ENCODE results near the gene CA12.

DNA sequence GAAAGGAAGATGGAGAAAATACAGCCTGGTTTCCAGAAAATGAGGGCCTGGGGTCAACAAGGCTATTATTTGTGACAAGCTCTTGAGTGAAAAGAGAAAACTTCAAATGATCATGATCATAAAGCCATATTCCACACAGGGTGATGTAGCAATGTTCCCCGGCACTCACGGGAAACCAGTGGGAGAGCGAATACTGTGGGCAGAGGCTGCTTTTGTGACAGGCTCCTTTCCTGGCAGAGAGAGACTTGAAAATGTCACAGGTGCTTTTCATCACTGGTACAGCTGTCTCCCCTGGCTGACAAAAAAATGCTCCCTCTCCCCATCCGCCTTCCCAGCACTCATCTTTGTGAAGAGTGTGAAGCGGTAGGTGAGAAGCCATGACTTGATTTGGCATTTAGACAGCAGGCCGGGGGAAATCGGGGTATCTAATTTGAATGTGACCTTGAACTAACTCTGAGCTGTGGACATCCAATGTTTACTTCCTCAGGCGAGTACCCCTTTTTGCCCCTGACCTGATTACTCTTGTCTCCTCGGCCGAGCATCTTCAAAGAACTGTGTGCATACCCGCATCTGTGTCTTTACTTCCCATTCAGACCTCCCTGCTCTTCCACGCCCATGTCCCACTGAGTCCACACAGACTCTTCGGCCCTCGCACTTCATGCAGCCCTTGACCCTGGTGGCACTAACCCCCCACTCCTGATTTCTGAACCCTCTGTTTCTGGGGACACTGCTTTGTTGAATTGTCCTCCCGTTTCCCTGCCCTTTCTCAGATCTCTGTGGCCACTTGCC, 23.2 kb downstream of the CA12 start:
- no peak for TF ChIP-seq POLR2AphosphoS5 (IDR thresholded peaks at IDR 0.05; ENCODE audit: borderline replicate concordance, low read depth, low read length)
- no peak for TF ChIP-seq EZH2 (IDR thresholded peaks at IDR 0.05)
- no peak for TF ChIP-seq FOXP2 (optimal IDR thresholded peaks at IDR 0.05; ENCODE audit: control extremely low read depth, extremely low read length, insufficient read depth)
